A172 (cell line): ENCODE results near the gene IL10RB. TPM values are rescaled to one million over a fixed set of nuclear protein-coding genes. Genes with fewer than 3 reads are reported as not detected.
"Not testable (repeated sequence)": the region's sequence is repeated elsewhere in the genome, so short reads cannot be mapped to it uniquely, and the experiment has no call there.

Experiments used
- DNase-seq: peaks from one replicate; pipeline ENCODE4 v3.0.0-alpha.2; 2015; ENCODE audit warnings: low spot score
- total RNA-seq: library from RNA; depleted of rRNA; stranded (reverse); fragments of >200 nt; shearing (Covaris generic); gene quantifications from 2 replicates; pipeline ENCODE4 v1.2.3, GENCODE V29; 2014; rRNA removed

IL10RB gene
- 64.9 and 67.7 TPM in 2 replicates for total RNA-seq

GRCh38 chr21:33266050-33266788, at the start of gene IL10RB:
IL10RB (plus strand) TSS chr21:33266367; CDS start chr21:33266466, 99 bp downstream.
- DNase-seq, result peak; percentile 45

- DNase-seq, result no peak
Measured at GRCh38 chr21:33217138-33217520, 49.0 kb upstream of the IL10RB start.

GRCh38 chr21:33219300-33219699, 46.9 kb upstream of the IL10RB start:
- no peak for DNase-seq

- no peak for DNase-seq
Measured at GRCh38 chr21:33219954-33220353, 46.2 kb upstream of the IL10RB start.

- not testable (repeated sequence) for DNase-seq
Measured at GRCh38 chr21:33225376-33225775, 40.8 kb upstream of the IL10RB start.

- no peak for DNase-seq
Measured at GRCh38 chr21:33228455-33228854, 37.7 kb upstream of the IL10RB start.

- no peak for DNase-seq
Measured at GRCh38 chr21:33229099-33229783, 36.9 kb upstream of the IL10RB start.

GRCh38 chr21:33229784-33230544, 36.2 kb upstream of the IL10RB start, which contains the start of gene IFNAR2:
IFNAR2 (plus strand) TSS chr21:33229938; CDS start chr21:33241923, 11,985 bp downstream.
- peak; percentile 47 for DNase-seq

- DNase-seq, result peak; percentile 25
Measured at GRCh38 chr21:33230545-33231324, 35.4 kb upstream of the IL10RB start.

GRCh38 chr21:33231526-33231925, 34.6 kb upstream of the IL10RB start:
- no peak for DNase-seq

GRCh38 chr21:33232291-33233034, 33.7 kb upstream of the IL10RB start:
- no peak for DNase-seq

GRCh38 chr21:33234635-33235520, 31.3 kb upstream of the IL10RB start:
- DNase-seq, result no peak

- DNase-seq, result no peak
Measured at GRCh38 chr21:33236013-33236686, 30.0 kb upstream of the IL10RB start.

- no peak for DNase-seq
Measured at GRCh38 chr21:33236766-33237165, 29.4 kb upstream of the IL10RB start.

GRCh38 chr21:33237486-33237885, 28.7 kb upstream of the IL10RB start:
- no peak for DNase-seq

- no peak for DNase-seq
Measured at GRCh38 chr21:33238146-33238545, 28.0 kb upstream of the IL10RB start.

GRCh38 chr21:33238565-33239255, 27.5 kb upstream of the IL10RB start:
- DNase-seq, result no peak

- not testable (repeated sequence) for DNase-seq
Measured at GRCh38 chr21:33239559-33240127, 26.5 kb upstream of the IL10RB start.
